Endodermal cell (in vitro differentiated cells): ENCODE data around the gene PGM1. TPM values are rescaled to one million over a fixed set of nuclear protein-coding genes. Genes with fewer than 3 reads are reported as not detected.

Experiments
- DNase-seq: peaks from one replicate; pipeline ENCODE4 v3.0.0-alpha.2; 2017
- H3K27ac ChIP-seq: 2 replicates; pipeline ENCODE4 v1.5.1; 2013; ENCODE audit warnings: mild to moderate bottlenecking, low read depth, low read length, moderate library complexity
- H3K27me3 ChIP-seq: 2 replicates; pipeline ENCODE4 v1.6.1; 2013; ENCODE audit warnings: mild to moderate bottlenecking, low read length, moderate library complexity; ENCODE audit not compliant: insufficient read depth, control insufficient read depth, poor library complexity, severe bottlenecking
- H3K36me3 ChIP-seq: 2 replicates; pipeline ENCODE4 v1.7.0; 2013; ENCODE audit warnings: mild to moderate bottlenecking, low read length, moderate library complexity; ENCODE audit not compliant: control insufficient read depth, insufficient read depth
- H3K4me1 ChIP-seq: one replicate; pipeline ENCODE4 v1.7.0; 2013; ENCODE audit warnings: low read length; ENCODE audit not compliant: control insufficient read depth, insufficient read depth
- H3K4me3 ChIP-seq: 2 replicates; pipeline ENCODE4 v1.5.1; 2013; ENCODE audit warnings: mild to moderate bottlenecking, low read length, moderate library complexity
- H3K9ac ChIP-seq: 2 replicates; pipeline ENCODE4 v1.6.1; 2013; ENCODE audit warnings: mild to moderate bottlenecking, low read length, moderate library complexity; ENCODE audit not compliant: poor library complexity, severe bottlenecking; ENCODE audit errors: extremely low read depth
- H3K9me3 ChIP-seq: 2 replicates; pipeline ENCODE4 v1.6.1; 2013; ENCODE audit warnings: mild to moderate bottlenecking, low read length, moderate library complexity; ENCODE audit not compliant: control insufficient read depth
- H3K27ac Mint-ChIP-seq: 2 replicates; pipeline ENCODE4 v1.8.0; 2020; ENCODE audit warnings: mixed read lengths
- H3K27me3 Mint-ChIP-seq: 2 replicates; pipeline ENCODE4 v1.8.0; 2021; ENCODE audit warnings: mild to moderate bottlenecking, mixed read lengths; ENCODE audit not compliant: insufficient read depth
- H3K36me3 Mint-ChIP-seq: 2 replicates; pipeline ENCODE4 v1.8.0; 2020; ENCODE audit warnings: low read depth, mixed read lengths
- H3K4me1 Mint-ChIP-seq: 2 replicates; pipeline ENCODE4 v1.8.0; 2020; ENCODE audit warnings: mixed read lengths
- H3K4me3 Mint-ChIP-seq: 2 replicates; pipeline ENCODE4 v1.8.0; 2020; ENCODE audit warnings: mild to moderate bottlenecking, moderate library complexity, mixed read lengths
- H3K9me3 Mint-ChIP-seq: 2 replicates; pipeline ENCODE4 v1.8.0; 2020; ENCODE audit warnings: mild to moderate bottlenecking, mixed read lengths
- whole genome bisulfite sequencing, 2 experiments: methylation state at CpG; one replicate each; pipeline versions ENCODE4 v1.1.5 to v1.1.7; 2013; ENCODE audit warnings: missing lambda C conversion rate in 2 of 2, mixed read lengths in 1 of 2; ENCODE audit not compliant: insufficient coverage in 1 of 2, insufficient read length in 1 of 2; 5-methylcytosine and 5-hydroxymethylcytosine counted together
- total RNA-seq, 2 donors: library from RNA; stranded (reverse); fragmentation: NEBNext Ultra II Directional in 1 of 2; extraction: Animal tissue kit (Norgen Biotek cat#: 25700) in 1 of 2; gene quantifications; 2 replicates in 1 of 2; 3 replicates in 1 of 2; pipeline ENCODE4 v1.2.1, GENCODE V29; 2021
- TF ChIP-seq, protein P1 (sequence below): fragments of 200-600 bp; sonication (generic); conservative IDR thresholded peaks from 2 replicates; pipeline ENCODE4 v1.5.0; 2021; ENCODE audit warnings: antibody characterized with exemption, mild to moderate bottlenecking

PGM1 gene
- total RNA-seq, 2 donors from 2014 or later: 119 to 165 TPM

DNA sequence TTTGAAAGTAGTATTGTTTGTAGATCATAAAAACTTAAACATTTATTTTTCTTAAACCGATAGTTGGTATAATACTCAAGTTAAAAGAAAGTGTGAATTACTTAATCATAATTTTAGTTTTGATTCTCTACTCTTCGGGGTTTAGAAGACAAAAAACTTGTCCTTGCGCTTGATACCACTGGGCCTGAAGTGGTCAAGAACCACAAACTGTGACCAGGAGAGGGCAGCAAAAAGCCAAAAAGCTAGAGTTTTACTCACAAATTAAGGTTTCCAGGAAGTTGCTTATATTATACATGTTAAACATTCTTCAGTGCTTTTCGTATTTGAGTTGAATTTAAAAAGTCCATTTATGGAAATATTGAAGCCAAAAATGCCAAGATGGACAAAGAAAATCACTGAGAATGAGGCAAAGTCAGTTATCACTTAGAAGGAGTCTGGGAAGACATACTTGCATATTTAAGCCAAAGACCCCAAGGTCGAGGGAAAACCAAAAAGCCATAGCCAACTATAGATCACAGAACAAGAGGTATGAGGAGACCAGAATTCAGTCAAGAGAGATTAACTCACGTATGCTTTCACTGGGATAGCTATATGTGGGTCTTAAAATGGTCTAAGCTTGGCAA lies 35.7 kb upstream of the PGM1 start:
- Mint-ChIP-seq H3K9me3 (peaks cover 3% of the 10 kb centered on the region), H3K4me3 (no peak overlapping the region), H3K36me3 (peaks cover 14% of the 10 kb centered on the region), H3K27ac (no peak overlapping the region), H3K27me3 (no peaks in the 10 kb centered on the region), H3K4me1 (peaks cover 5% of the 10 kb centered on the region)
- H3K27ac ChIP-seq: no peak overlapping the region
- no peak overlapping the region for H3K4me3 ChIP-seq
- H3K9ac ChIP-seq: no peak overlapping the region
- 61 to 77% methylated on average over 4 to 5 of the region's 6 CpGs for WGBS, 2 experiments
- no peaks in the 10 kb centered on the region for H3K36me3 ChIP-seq
- no peaks in the 10 kb centered on the region for H3K4me1 ChIP-seq
- H3K27me3 ChIP-seq: no peaks in the 10 kb centered on the region
- TF ChIP-seq, protein P1, sequence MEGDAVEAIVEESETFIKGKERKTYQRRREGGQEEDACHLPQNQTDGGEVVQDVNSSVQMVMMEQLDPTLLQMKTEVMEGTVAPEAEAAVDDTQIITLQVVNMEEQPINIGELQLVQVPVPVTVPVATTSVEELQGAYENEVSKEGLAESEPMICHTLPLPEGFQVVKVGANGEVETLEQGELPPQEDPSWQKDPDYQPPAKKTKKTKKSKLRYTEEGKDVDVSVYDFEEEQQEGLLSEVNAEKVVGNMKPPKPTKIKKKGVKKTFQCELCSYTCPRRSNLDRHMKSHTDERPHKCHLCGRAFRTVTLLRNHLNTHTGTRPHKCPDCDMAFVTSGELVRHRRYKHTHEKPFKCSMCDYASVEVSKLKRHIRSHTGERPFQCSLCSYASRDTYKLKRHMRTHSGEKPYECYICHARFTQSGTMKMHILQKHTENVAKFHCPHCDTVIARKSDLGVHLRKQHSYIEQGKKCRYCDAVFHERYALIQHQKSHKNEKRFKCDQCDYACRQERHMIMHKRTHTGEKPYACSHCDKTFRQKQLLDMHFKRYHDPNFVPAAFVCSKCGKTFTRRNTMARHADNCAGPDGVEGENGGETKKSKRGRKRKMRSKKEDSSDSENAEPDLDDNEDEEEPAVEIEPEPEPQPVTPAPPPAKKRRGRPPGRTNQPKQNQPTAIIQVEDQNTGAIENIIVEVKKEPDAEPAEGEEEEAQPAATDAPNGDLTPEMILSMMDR: peak; percentile 92
- peak; percentile 85 for DNase-seq
- H3K9me3 ChIP-seq: no peaks in the 10 kb centered on the region

DNA sequence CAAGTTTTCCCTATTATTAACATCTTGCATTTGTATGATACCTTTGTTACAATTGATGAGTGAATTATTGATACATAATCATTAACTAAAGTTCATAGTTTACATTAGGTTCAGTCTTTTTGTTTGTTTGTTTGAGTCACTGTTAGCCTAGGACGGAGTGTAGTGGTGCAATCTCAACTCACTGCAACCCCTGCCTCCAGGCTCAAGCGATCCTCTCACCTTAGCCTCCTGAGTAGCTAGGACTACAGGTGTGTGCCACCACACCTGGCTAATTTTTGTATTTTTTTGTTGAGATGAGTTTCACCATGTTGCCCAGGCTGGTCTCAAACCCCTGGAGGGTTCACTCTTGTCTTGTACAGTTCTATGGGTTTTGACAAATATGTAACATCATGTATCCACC lies 33.9 kb upstream of the PGM1 start:
- Histone ChIP-seq H3K36me3 (no peaks in the 10 kb centered on the region), H3K4me3 (no peak overlapping the region), H3K4me1 (no peaks in the 10 kb centered on the region), H3K27ac (no peak overlapping the region), H3K27me3 (no peaks in the 10 kb centered on the region), H3K9ac (no peak overlapping the region), H3K9me3 (peaks cover 1% of the 10 kb centered on the region)
- Mint-ChIP-seq H3K4me1 (peaks cover 5% of the 10 kb centered on the region), H3K27ac (no peak overlapping the region), H3K4me3 (no peak overlapping the region), H3K9me3 (peaks cover 5% of the 10 kb centered on the region), H3K27me3 (no peaks in the 10 kb centered on the region), H3K36me3 (peaks cover 8% of the 10 kb centered on the region)
- 100% methylated on average over 1 to 2 of the region's 2 CpGs for WGBS, 2 experiments
- no peak for DNase-seq
- TF ChIP-seq, protein P1: no peak

DNA sequence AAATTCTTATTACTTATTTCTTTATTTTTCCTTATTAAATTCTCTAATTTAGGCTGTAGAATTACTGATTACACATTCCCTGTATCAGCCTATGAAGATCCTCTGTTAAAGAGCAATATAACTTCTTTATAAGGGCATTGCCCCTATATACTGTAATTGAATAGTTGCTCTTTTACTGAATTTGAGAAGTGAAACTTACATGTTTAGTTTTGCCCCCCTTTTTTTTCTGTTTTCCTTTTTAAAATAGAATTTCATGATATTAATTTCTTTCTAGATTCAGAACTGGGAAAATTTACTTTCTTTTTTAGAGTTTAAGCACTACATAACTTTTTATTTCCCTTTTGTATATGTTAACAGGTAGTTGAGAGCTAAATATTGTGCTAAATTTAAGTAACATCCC lies 29.5 kb upstream of the PGM1 start:
- no peak for DNase-seq
- Histone ChIP-seq H3K9me3 (peaks cover 11% of the 10 kb centered on the region), H3K36me3 (no peaks in the 10 kb centered on the region), H3K4me3 (no peak overlapping the region), H3K27ac (no peak overlapping the region), H3K27me3 (no peaks in the 10 kb centered on the region), H3K4me1 (no peaks in the 10 kb centered on the region), H3K9ac (no peak overlapping the region)
- TF ChIP-seq, protein P1: no peak
- Mint-ChIP-seq H3K27me3 (no peaks in the 10 kb centered on the region), H3K4me3 (no peak overlapping the region), H3K9me3 (peaks cover 21% of the 10 kb centered on the region), H3K36me3 (peaks cover 24% of the 10 kb centered on the region), H3K4me1 (no peaks in the 10 kb centered on the region), H3K27ac (no peak overlapping the region)
